Measurements from ENCODE around the gene PEX7.

DNA sequence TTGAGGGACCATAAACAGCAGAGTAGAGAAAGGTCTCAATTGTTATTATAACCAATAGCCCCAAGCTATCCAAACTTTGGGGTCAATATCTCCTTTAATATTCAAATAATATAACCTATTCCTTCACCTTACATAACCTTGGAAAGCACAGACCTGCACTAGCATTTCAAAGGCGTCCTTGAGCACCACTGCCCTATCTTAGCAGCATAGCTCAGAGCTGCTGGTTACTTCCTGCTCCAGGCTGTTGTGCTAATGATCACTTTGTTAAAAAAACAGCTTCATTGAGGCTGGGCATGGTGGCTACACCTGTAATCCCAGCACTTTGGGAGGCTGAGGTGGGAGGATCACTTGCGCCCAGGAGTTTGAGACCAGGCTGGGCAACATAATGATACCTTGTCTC is 110.2 kb downstream of the PEX7 start:
- TF ChIP-seq, protein P1, sequence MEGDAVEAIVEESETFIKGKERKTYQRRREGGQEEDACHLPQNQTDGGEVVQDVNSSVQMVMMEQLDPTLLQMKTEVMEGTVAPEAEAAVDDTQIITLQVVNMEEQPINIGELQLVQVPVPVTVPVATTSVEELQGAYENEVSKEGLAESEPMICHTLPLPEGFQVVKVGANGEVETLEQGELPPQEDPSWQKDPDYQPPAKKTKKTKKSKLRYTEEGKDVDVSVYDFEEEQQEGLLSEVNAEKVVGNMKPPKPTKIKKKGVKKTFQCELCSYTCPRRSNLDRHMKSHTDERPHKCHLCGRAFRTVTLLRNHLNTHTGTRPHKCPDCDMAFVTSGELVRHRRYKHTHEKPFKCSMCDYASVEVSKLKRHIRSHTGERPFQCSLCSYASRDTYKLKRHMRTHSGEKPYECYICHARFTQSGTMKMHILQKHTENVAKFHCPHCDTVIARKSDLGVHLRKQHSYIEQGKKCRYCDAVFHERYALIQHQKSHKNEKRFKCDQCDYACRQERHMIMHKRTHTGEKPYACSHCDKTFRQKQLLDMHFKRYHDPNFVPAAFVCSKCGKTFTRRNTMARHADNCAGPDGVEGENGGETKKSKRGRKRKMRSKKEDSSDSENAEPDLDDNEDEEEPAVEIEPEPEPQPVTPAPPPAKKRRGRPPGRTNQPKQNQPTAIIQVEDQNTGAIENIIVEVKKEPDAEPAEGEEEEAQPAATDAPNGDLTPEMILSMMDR (IDR thresholded peaks at IDR 0.05): no peak
- TF ChIP-seq EP300 (IDR thresholded peaks at IDR 0.05; ENCODE audit: low read depth) (no peak), POLR2AphosphoS5 (IDR thresholded peaks at IDR 0.05) (no peak)

All from transverse colon (tissue), 4 donors.